Measurements from ENCODE around the gene EIF3A. TPM values are rescaled to one million over a fixed set of nuclear protein-coding genes. Genes with fewer than 3 reads are reported as not detected.
"Not testable (repeated sequence)": the region's sequence is repeated elsewhere in the genome, so short reads cannot be mapped to it uniquely, and the experiment has no call there.

EIF3A gene, protein sequence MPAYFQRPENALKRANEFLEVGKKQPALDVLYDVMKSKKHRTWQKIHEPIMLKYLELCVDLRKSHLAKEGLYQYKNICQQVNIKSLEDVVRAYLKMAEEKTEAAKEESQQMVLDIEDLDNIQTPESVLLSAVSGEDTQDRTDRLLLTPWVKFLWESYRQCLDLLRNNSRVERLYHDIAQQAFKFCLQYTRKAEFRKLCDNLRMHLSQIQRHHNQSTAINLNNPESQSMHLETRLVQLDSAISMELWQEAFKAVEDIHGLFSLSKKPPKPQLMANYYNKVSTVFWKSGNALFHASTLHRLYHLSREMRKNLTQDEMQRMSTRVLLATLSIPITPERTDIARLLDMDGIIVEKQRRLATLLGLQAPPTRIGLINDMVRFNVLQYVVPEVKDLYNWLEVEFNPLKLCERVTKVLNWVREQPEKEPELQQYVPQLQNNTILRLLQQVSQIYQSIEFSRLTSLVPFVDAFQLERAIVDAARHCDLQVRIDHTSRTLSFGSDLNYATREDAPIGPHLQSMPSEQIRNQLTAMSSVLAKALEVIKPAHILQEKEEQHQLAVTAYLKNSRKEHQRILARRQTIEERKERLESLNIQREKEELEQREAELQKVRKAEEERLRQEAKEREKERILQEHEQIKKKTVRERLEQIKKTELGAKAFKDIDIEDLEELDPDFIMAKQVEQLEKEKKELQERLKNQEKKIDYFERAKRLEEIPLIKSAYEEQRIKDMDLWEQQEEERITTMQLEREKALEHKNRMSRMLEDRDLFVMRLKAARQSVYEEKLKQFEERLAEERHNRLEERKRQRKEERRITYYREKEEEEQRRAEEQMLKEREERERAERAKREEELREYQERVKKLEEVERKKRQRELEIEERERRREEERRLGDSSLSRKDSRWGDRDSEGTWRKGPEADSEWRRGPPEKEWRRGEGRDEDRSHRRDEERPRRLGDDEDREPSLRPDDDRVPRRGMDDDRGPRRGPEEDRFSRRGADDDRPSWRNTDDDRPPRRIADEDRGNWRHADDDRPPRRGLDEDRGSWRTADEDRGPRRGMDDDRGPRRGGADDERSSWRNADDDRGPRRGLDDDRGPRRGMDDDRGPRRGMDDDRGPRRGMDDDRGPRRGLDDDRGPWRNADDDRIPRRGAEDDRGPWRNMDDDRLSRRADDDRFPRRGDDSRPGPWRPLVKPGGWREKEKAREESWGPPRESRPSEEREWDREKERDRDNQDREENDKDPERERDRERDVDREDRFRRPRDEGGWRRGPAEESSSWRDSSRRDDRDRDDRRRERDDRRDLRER (N-terminal part only)
- total RNA-seq (2014; rRNA removed; shearing (Covaris generic)) = 204 and 235 TPM in 2 replicates
- polyA plus RNA-seq (2014; cell fraction: nucleus; rRNA removed) = 63.4 and 87.8 TPM in 2 replicates

DNA sequence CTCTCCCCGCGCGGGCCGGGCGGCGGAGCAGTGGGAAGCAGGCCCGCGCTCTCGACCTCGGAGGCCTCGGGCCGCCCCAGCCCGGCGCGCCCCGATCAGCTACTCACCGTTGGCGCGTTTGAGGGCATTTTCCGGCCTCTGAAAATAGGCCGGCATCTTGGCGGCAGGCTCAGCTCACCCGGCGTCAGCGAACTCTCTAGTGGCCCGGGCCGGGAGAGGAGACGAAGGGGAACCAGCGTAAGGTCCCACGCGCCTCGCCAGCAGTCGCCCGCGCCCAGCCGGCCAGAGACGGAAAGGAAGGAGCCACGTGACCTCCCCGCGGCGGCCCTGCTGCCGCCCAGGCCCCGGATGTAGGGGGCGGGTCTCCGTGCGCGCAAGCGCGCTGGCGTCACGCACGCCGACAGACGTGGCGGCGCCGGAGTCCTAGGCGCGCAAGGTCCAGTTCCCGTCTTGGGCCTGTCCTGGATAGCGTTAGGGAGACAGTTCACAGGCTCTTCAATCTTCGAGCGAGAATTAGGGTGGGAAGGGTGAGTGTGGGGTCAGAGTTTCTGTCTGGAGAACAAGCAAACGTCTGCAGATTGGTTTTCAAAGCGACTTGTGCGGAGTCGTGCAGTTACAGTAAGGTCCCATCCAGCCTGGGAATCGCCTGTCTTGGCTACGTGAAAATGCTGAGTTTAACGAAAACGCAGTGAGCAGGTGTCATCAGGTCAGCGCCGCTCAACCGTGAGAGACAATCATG lies at the start of gene EIF3A:
TSS of gene EIF3A (minus strand) at position 297 of the 739 bp plus-strand sequence. CDS start at position 156, 141 bp downstream.
- peak; percentile 87 for DNase-seq (ENCODE audit: extremely low read depth, low read depth)

DNA sequence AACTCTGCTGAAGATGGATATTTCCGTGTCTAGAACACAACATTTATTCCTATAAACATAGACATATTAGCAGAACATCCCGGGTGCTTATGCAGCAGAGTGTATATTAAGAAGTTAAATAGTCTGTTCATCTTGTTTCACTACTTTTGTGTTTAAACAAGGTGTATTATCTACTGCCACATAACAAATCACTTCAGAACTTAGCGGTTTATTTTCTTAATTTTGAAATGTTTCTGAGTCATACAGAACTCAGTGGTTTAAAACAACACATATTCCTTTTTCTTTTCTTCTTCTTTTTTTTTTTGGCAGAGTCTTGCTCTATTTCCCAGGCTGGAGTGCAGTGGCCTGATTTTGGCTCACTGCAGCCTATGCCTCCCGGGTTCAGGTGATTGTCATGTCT lies 49.1 kb upstream of the EIF3A start:
- no peak for DNase-seq (ENCODE audit: extremely low read depth, low read depth)

DNA sequence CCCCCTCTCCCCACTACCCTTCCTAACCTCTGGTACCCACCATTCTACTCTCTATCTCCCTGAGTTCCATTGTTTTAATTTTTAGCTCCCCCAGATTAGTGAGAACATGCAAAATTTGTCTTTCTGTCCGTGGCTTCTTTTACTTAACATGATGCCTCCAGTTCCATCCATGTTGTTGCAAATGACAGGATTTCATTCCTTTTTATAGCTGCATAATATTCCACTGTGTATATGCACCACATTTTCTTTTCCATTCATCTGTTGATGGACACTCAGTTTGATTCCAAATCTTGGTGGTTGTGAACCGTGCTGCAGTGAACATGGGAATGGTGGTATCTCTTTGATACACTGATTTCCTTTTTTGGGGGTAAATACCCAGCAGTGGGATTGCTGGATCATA lies 45.3 kb upstream of the EIF3A start:
- DNase-seq (ENCODE audit: extremely low read depth, low read depth) = no peak

DNA sequence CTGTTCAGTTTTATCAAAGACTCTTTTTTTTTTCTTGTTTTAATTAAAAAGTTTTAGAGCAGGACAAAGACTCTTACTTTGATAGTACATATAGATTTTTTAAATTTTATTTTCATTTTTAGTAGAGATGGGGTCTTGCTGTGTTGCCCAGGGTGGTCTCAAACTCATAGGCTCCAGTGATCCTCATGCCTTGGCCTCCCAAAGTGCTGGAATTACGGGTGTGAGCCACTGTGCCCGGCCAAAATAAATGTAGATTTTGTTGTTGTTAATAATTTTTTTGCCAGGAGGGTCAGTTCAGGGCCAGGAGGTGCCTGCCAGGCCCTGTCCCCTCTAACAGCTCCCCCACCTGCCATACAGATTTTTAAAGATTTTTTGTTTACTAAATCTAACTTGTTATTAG lies 40.3 kb upstream of the EIF3A start:
- DNase-seq (ENCODE audit: extremely low read depth, low read depth) = no peak

DNA sequence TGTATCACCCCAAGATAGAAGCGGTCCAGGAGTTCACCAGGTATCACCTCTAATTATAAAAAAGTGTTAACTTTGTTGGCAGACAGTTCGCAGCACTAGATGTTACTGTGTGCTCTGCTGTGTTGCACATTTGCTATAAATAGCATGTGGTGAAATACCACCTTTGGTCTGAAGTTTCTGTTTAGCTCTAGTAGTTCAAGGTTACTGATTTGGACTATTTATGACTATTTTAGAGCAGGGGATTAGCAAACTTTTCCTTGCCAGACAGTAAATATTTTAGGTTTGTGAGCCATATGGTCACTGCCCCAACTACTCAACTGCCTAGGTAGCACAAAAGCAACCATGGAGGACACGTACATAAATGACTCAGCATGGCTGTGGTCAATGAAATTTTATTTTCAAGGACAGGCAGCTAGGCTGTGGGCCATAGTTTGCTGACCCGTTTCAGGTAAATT lies 39.8 kb upstream of the EIF3A start:
- no peak for DNase-seq (ENCODE audit: extremely low read depth, low read depth)

DNA sequence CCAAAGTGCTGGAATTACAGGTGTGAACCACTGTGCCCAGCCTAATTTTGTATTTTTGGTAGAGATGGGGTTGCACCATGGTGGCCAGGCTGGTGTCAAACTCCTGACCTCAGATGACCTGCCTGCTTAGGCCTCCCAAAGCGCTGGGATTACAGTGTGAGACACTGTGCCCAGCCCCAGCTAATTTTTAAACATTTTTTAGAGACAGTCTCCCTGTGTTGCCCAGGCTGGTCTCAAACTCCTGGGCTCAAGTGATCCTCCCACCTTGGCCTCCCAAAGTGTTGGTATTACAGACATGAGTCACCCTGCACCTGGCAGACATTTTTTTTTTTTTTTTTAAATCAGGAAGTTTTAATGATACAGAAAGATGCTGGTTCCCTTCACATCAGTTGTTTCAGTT lies 38.8 kb upstream of the EIF3A start:
- DNase-seq (ENCODE audit: extremely low read depth, low read depth) = no peak

DNA sequence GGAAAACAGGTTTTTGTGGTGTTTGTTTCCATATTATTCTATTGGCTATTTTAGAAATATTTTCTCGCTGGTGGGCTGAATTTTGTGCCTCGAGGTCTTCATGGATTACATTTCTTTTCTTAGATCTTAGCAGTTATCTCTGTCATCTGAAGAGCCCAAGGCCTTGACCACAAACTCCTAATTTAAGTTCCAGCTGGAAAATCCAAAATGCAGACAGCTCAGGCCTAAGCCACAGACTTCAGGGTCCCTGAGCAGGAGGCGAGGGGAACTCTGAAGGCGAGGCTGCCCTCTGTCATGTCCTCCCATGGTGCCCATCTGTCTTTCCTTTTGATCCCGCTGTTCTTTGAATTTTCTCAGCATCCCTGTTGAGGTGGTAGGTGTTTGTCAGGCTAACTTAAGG lies 37.6 kb upstream of the EIF3A start:
- DNase-seq (ENCODE audit: extremely low read depth, low read depth) = no peak

DNA sequence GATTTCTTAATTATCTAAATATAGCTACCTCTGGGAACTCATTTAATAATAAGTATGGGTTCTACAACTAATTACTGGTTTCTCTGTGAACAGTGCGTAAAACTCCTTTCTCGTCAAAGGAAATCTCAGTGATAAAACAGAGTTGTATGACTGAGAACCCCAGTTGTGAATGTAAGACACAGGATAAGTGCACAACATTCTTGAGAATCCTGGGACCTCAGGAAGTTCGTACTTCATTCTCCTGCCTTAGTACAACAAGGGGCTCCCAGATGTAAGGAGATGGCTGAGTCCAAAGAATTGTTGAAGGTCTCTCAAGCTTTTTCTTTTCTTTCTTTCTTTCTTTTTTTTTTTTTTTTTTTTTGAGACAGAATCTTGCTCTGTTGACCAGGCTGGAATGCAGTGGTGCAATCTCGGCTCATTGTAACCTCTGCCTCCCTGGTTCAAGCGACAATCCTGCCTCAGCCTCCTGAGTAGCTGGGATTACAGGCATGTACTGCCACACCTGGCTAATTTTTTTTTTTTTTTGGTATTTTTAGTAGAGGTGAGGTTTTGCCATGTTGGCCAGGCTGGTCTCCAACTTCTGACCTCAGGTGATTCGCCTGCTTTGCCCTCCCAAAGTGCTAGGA lies 35.8 kb upstream of the EIF3A start:
- DNase-seq (ENCODE audit: extremely low read depth, low read depth) = no peak

DNA sequence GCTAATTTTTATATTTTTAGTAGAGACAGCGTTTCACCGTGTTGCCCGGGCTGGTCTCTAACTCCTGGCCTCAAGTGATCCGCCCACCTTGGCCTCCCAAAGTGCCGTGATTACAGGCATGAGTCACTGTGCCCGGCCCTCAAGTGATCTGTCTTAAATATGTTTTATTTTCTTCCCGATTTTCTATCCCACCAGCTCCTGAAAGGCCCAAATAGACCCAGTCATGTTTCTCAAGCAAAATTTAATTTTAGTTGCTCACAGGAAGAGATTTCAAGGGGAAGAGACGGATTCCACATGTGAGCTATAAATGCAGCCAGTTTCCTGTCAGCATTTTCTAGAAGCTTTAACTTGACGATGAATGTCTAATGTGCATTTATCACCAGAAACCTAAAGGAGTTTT lies 35.3 kb upstream of the EIF3A start:
- DNase-seq (ENCODE audit: extremely low read depth, low read depth) = no peak

DNA sequence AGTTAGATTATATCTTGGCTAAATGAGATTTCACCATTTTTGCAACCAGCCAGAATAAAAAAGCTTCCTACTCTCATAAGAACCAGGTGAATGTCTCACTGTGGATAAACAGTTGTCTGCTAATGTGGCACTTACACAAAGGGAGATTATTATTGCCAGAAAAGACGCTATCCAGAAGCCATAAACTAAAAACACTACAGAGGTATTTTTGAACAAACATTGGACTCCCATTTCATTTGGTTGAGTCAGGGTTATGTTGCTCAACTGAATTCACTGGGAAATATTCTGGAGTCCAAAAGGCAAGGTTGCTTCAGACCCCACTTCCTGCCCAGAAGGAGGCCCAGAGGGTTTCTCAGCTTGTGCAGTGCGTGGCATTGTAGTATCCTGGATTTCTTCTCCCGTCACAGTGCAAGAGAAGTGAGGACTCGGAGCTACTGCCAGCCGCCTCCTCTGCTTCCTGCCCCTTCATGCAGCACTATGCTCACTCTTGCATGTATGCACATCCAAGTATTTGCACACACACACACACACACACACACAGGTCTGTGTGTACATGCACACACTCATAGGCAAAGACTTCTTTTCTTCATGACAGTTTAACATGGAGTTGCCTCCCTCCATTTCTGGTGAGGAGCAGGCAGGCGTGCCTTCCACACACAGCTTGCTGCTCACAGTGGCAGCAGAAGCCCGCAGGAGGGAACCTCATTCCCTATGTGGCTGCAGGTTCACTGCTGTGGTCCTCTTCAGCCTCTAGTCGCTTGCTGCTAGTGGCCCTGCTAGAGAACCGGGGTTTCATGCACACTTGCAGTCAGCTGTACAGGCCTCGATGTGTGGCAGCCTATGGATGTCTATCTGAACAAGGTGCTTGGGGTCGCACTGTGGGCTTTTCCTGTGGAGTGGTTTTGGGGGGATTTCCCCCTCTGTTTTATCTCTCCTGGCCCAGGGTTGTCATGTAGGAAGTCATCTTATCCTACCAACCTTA lies 33.4 kb upstream of the EIF3A start:
- DNase-seq (ENCODE audit: extremely low read depth, low read depth) = no peak

DNA sequence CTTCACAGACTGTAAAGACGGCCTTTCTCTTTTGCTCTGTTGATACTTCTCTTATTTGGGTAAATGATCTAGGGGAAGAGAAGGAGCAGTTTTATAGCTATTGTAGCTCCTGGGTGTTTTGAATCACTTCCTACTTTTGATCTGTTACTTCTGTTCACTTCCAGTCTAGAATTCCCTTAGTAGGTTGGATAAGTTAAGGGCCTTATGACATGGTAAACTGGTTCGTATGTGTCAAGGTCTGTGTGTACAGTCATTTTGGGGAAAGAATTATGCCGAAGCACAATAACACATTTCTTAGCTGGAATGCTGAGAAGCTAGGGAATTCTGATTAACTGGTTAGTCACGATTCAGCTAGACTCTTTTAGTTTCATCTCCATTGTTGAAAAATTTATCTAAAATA lies 31.4 kb upstream of the EIF3A start:
- DNase-seq (ENCODE audit: extremely low read depth, low read depth) = no peak

DNA sequence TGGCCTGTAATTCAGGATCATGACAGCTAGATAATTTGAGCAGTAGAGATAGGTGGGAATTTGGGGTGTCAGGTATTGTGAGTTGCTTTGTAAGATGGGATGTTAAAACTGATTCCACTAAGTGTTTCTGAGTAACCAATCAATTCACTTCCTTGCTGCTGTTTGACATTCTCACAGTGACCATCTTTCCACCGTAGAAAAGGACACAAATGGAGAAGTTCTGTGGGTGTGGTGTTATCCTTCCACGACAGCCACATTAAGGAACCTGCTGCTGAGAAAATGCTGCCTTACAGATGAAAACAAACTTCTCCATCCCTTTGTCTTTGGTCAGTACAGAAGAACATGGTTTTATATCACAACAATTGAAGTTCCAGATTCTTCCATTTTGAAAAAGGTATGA lies 27.2 kb upstream of the EIF3A start:
- DNase-seq (ENCODE audit: extremely low read depth, low read depth) = not testable (repeated sequence)

DNA sequence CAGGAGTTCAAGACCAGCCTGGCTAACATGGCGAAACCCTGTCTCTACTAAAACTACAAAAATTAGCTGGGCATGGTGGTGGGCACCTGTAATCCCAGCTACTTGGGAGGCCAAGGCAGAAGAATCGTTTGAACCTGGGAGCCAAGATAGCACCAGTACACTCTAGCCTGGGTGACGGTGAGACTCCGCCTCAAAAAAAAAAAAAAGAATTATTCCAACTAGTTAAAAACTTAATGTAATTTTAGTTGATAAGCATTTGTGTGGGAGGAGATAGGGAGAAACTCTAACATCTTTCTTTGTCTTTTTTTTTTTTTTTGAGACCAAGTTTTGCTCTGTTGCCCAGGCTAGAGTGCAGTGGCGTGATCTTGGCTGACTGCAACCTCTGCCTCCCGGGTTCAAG lies 26.5 kb upstream of the EIF3A start:
- not testable (repeated sequence) for DNase-seq (ENCODE audit: extremely low read depth, low read depth)

DNA sequence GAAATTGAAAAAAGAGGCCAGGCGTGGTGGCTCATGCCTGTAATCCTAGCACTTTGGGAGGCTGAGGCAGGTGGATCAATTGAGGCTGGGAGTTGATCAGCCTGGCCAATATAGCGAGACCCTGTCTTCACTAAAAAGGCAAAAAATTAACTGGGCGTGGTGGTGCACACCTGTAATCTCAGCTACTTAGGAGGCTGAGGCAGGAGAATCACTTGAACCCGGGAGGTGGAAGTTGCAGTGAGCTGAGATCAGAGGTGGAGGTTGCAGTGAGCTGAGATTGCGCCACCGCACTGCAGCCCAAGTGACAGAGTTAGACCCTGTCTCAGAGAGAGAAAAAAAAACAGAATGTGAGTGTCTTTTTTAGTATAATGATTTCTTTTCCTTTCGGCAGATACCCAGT lies 25.3 kb upstream of the EIF3A start:
- not testable (repeated sequence) for DNase-seq (ENCODE audit: extremely low read depth, low read depth)

DNA sequence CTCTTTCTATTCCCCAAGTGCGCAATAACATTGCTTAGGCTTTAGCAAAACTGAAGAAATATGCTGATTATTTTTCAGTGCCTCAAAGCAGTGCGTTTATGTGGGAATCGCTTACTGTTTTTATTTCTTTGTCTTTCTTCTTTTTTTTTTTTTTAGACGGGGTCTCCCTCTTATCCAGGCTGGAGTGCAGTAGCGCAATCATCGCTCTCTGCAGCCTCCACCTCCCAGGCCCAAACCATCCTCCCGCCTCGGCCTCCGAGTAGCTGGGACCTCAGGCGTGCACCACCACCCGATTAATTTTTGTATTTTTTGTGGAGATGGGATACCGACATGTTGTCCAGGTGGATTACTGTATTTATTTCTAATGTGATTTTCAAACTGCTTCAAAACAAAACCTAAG lies 24.5 kb upstream of the EIF3A start:
- no peak for DNase-seq (ENCODE audit: extremely low read depth, low read depth)

DNA sequence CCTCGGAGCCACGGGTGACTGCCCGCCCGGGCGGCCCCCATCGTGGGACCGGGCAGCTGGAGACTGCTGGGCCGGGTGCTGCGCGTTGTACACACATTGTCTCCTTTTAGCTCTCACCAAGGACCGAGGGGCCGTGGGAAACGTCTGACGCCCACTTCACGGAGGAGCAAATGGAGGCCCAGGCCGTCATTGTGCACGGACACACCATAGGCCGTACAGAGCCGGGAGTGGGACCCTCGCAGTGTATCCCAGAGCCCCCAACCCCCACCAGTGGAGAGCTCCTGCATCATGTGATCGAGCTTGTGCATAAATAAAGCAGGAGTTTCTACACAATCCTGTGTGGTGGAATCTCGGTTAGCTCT lies 24.0 kb upstream of the EIF3A start:
- DNase-seq (ENCODE audit: extremely low read depth, low read depth) = no peak

DNA sequence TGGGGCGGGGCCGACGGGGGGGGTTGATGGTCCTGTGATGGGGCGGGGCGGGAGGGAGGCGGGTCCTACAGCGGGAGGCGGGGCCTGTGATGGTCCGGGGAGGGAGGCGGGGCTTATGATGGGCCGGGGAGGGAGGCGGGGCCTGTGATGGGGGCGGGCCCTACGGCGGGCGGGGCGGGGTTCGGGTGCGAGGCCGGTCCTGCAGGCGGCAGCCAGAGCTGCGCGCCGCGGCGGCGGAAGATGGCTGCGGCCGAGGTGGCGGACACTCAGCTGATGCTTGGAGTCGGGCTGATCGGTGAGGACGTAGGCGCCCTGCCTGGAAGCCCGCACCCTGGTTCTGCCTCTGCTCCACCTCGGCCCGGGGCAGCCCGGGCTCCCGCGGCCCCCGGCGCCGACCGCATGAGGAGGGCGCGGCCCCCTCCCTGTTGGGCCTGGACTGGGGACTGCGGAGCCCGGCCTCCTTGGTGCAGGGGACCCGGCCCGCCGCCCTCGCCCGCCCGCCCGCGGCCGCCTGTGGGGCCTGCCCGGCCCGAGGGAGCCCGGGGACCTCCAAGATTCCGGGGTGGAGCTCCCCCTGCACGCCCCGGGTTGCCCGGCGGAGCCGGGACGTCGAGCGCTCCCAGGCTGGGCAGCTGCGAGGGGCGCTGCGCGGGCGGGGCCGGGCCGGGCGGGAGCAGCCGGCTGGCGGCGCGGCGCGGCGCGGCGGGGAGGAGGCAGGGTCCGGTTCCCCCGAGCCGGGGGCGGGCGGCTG lies 23.5 kb upstream of the EIF3A start, which contains the start of gene DENND10:
TSS of gene DENND10 (plus strand) at position 211 of the 751 bp plus-strand sequence. CDS start at position 241, 30 bp downstream.
- DNase-seq (ENCODE audit: extremely low read depth, low read depth) = peak; percentile 75
